OCI-LY7 (cell line): ENCODE data around the gene GABRG3.

Experiments used
- CTCF ChIP-seq: fragments of 200-600 bp; sonication (generic); conservative IDR thresholded peaks from 2 replicates; pipeline ENCODE4 v1.5.1; 2014; ENCODE audit warnings: mild to moderate bottlenecking, antibody characterized with exemption, low read length, moderate library complexity, mixed read lengths
- EZH2phosphoT487 ChIP-seq: fragments of 200-600 bp; sonication (generic); IDR thresholded peaks from 2 replicates; pipeline ENCODE4 v1.6.1; 2018; ENCODE audit warnings: low read depth, borderline replicate concordance, mild to moderate bottlenecking, mixed run types, antibody characterized with exemption, low read length, moderate library complexity, mixed read lengths

GRCh38 chr15:27339138-27339537 is 368.2 kb downstream of the GABRG3 start:
- no peak for TF ChIP-seq EZH2phosphoT487
- TF ChIP-seq CTCF = no peak
